Endodermal cell (in vitro differentiated cells): Measurements from ENCODE around the gene NDUFS1. TPM values are rescaled to one million over a fixed set of nuclear protein-coding genes. Genes with fewer than 3 reads are reported as not detected.

Experiments
- DNase-seq: peaks from one replicate; pipeline ENCODE4 v3.0.0-alpha.2; 2017
- H3K27ac ChIP-seq: 2 replicates; pipeline ENCODE4 v1.5.1; 2013; ENCODE audit warnings: mild to moderate bottlenecking, low read depth, low read length, moderate library complexity
- H3K27me3 ChIP-seq: 2 replicates; pipeline ENCODE4 v1.6.1; 2013; ENCODE audit warnings: mild to moderate bottlenecking, low read length, moderate library complexity; ENCODE audit not compliant: insufficient read depth, control insufficient read depth, poor library complexity, severe bottlenecking
- H3K36me3 ChIP-seq: 2 replicates; pipeline ENCODE4 v1.7.0; 2013; ENCODE audit warnings: mild to moderate bottlenecking, low read length, moderate library complexity; ENCODE audit not compliant: control insufficient read depth, insufficient read depth
- H3K4me1 ChIP-seq: one replicate; pipeline ENCODE4 v1.7.0; 2013; ENCODE audit warnings: low read length; ENCODE audit not compliant: control insufficient read depth, insufficient read depth
- H3K4me3 ChIP-seq: 2 replicates; pipeline ENCODE4 v1.5.1; 2013; ENCODE audit warnings: mild to moderate bottlenecking, low read length, moderate library complexity
- H3K9ac ChIP-seq: 2 replicates; pipeline ENCODE4 v1.6.1; 2013; ENCODE audit warnings: mild to moderate bottlenecking, low read length, moderate library complexity; ENCODE audit not compliant: poor library complexity, severe bottlenecking; ENCODE audit errors: extremely low read depth
- H3K9me3 ChIP-seq: 2 replicates; pipeline ENCODE4 v1.6.1; 2013; ENCODE audit warnings: mild to moderate bottlenecking, low read length, moderate library complexity; ENCODE audit not compliant: control insufficient read depth
- H3K27ac Mint-ChIP-seq: 2 replicates; pipeline ENCODE4 v1.8.0; 2020; ENCODE audit warnings: mixed read lengths
- H3K27me3 Mint-ChIP-seq: 2 replicates; pipeline ENCODE4 v1.8.0; 2021; ENCODE audit warnings: mild to moderate bottlenecking, mixed read lengths; ENCODE audit not compliant: insufficient read depth
- H3K36me3 Mint-ChIP-seq: 2 replicates; pipeline ENCODE4 v1.8.0; 2020; ENCODE audit warnings: low read depth, mixed read lengths
- H3K4me1 Mint-ChIP-seq: 2 replicates; pipeline ENCODE4 v1.8.0; 2020; ENCODE audit warnings: mixed read lengths
- H3K4me3 Mint-ChIP-seq: 2 replicates; pipeline ENCODE4 v1.8.0; 2020; ENCODE audit warnings: mild to moderate bottlenecking, moderate library complexity, mixed read lengths
- H3K9me3 Mint-ChIP-seq: 2 replicates; pipeline ENCODE4 v1.8.0; 2020; ENCODE audit warnings: mild to moderate bottlenecking, mixed read lengths
- CTCF ChIP-seq: fragments of 200-600 bp; sonication (generic); conservative IDR thresholded peaks from 2 replicates; pipeline ENCODE4 v1.5.0; 2021; ENCODE audit warnings: antibody characterized with exemption, mild to moderate bottlenecking
- WGBS, 2 experiments: methylation state at CpG; one replicate each; pipeline versions ENCODE4 v1.1.5 to v1.1.7; 2013; ENCODE audit warnings: missing lambda C conversion rate in 2 of 2, mixed read lengths in 1 of 2; ENCODE audit not compliant: insufficient coverage in 1 of 2, insufficient read length in 1 of 2; 5-methylcytosine and 5-hydroxymethylcytosine counted together
- total RNA-seq, 2 donors: library from RNA; stranded (reverse); fragmentation: NEBNext Ultra II Directional in 1 of 2; extraction: Animal tissue kit (Norgen Biotek cat#: 25700) in 1 of 2; gene quantifications; 2 replicates in 1 of 2; 3 replicates in 1 of 2; pipeline ENCODE4 v1.2.1, GENCODE V29; 2021

NDUFS1 gene
- total RNA-seq, 2 donors from 2014 or later: 88.3 to 91.5 TPM

GRCh38 chr2:206204710-206205109, 45.5 kb upstream of the NDUFS1 start:
- no peak for TF ChIP-seq CTCF
- Mint-ChIP-seq H3K27me3 (peaks cover 5% of the 10 kb centered on the region), H3K4me1 (peaks cover 4% of the 10 kb centered on the region), H3K27ac (no peak overlapping the region), H3K36me3 (no peaks in the 10 kb centered on the region), H3K9me3 (no peaks in the 10 kb centered on the region), H3K4me3 (no peak overlapping the region)
- WGBS, 2 experiments: 95 to 96% methylated on average over 3 of the region's 3 CpGs
- Histone ChIP-seq H3K4me3 (no peak overlapping the region), H3K9me3 (no peaks in the 10 kb centered on the region), H3K36me3 (no peaks in the 10 kb centered on the region), H3K4me1 (no peaks in the 10 kb centered on the region), H3K27me3 (no peaks in the 10 kb centered on the region), H3K27ac (no peak overlapping the region), H3K9ac (no peak overlapping the region)
- no peak for DNase-seq

GRCh38 chr2:206203331-206203730, 44.1 kb upstream of the NDUFS1 start:
- no peaks in the 10 kb centered on the region for H3K4me1 ChIP-seq
- H3K4me3 ChIP-seq: no peak overlapping the region
- H3K4me1 Mint-ChIP-seq: peaks cover 4% of the 10 kb centered on the region
- H3K36me3 ChIP-seq: no peaks in the 10 kb centered on the region
- TF ChIP-seq CTCF: no peak
- H3K36me3 Mint-ChIP-seq: no peaks in the 10 kb centered on the region
- H3K27ac Mint-ChIP-seq: no peak overlapping the region
- H3K4me3 Mint-ChIP-seq: no peak overlapping the region
- H3K9ac ChIP-seq: no peak overlapping the region
- 93 to 95% methylated on average over 14 to 17 of the region's 17 CpGs for WGBS, 2 experiments
- no peaks in the 10 kb centered on the region for H3K9me3 ChIP-seq
- no peaks in the 10 kb centered on the region for H3K9me3 Mint-ChIP-seq
- H3K27ac ChIP-seq: no peak overlapping the region
- H3K27me3 ChIP-seq: peaks cover 4% of the 10 kb centered on the region
- no peak for DNase-seq
- H3K27me3 Mint-ChIP-seq: peaks cover 2% of the 10 kb centered on the region

- Histone ChIP-seq H3K36me3 (no peaks in the 10 kb centered on the region), H3K27me3 (peaks cover 7% of the 10 kb centered on the region), H3K4me3 (no peak overlapping the region), H3K9me3 (no peaks in the 10 kb centered on the region), H3K27ac (no peak overlapping the region), H3K4me1 (no peaks in the 10 kb centered on the region), H3K9ac (no peak overlapping the region)
- no peak for DNase-seq
- Mint-ChIP-seq H3K4me1 (peaks cover 4% of the 10 kb centered on the region), H3K27me3 (peaks cover 2% of the 10 kb centered on the region), H3K36me3 (no peaks in the 10 kb centered on the region), H3K27ac (no peak overlapping the region), H3K9me3 (no peaks in the 10 kb centered on the region), H3K4me3 (no peak overlapping the region)
- no peak for TF ChIP-seq CTCF
- 93 to 96% methylated on average over 5 to 16 of the region's 16 CpGs for WGBS, 2 experiments
Measured at GRCh38 chr2:206202446-206202845, 43.2 kb upstream of the NDUFS1 start.
